ENCODE measurements around the gene CCDC89. TPM values are rescaled to one million over a fixed set of nuclear protein-coding genes. Genes with fewer than 3 reads are reported as not detected.

Gene CCDC89
- polyA plus RNA-seq, 1 experiment = 1.1 TPM

GRCh38 chr11:85666687-85667086, 19.3 kb downstream of the CCDC89 start:
- TF ChIP-seq, protein P1, sequence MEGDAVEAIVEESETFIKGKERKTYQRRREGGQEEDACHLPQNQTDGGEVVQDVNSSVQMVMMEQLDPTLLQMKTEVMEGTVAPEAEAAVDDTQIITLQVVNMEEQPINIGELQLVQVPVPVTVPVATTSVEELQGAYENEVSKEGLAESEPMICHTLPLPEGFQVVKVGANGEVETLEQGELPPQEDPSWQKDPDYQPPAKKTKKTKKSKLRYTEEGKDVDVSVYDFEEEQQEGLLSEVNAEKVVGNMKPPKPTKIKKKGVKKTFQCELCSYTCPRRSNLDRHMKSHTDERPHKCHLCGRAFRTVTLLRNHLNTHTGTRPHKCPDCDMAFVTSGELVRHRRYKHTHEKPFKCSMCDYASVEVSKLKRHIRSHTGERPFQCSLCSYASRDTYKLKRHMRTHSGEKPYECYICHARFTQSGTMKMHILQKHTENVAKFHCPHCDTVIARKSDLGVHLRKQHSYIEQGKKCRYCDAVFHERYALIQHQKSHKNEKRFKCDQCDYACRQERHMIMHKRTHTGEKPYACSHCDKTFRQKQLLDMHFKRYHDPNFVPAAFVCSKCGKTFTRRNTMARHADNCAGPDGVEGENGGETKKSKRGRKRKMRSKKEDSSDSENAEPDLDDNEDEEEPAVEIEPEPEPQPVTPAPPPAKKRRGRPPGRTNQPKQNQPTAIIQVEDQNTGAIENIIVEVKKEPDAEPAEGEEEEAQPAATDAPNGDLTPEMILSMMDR (IDR thresholded peaks at IDR 0.05; ENCODE audit: insufficient read depth, low read depth, low read length) = no peak
- Histone ChIP-seq H3K4me3 (ENCODE audit: low read depth, low read length) (no peak overlapping the region), H3K36me3 (ENCODE audit: control insufficient read depth, insufficient read depth, low read length) (no peaks in the 10 kb centered on the region), H3K27me3 (ENCODE audit: control insufficient read depth, insufficient read depth, low read length) (no peaks in the 10 kb centered on the region)
- ChIA-PET CTCF (no interaction called here), POLR2A (no interaction called here)
- DNase-seq (ENCODE audit: low read depth) = no peak

- TF ChIP-seq, protein P1 (IDR thresholded peaks at IDR 0.05; ENCODE audit: insufficient read depth, low read depth, low read length) = no peak
- ChIA-PET CTCF (no interaction called here), POLR2A (no interaction called here)
- H3K36me3 ChIP-seq (ENCODE audit: control insufficient read depth, insufficient read depth, low read length) = no peaks in the 10 kb centered on the region
- no peaks in the 10 kb centered on the region for H3K27me3 ChIP-seq (ENCODE audit: control insufficient read depth, insufficient read depth, low read length)
- no peak for DNase-seq (ENCODE audit: low read depth)
- H3K4me3 ChIP-seq (ENCODE audit: low read depth, low read length) = no peak overlapping the region
These were observed 20.3 kb downstream of the CCDC89 start for GRCh38 chr11:85665733-85666132.

- Histone ChIP-seq H3K4me3 (ENCODE audit: low read depth, low read length) (peak within 1 kb of the TSS; percentile 98), H3K36me3 (ENCODE audit: control insufficient read depth, insufficient read depth, low read length) (no peaks in the 10 kb centered on the region; the same call in 1 of the 2 replicates), H3K27me3 (ENCODE audit: control insufficient read depth, insufficient read depth, low read length) (no peaks in the 10 kb centered on the region)
- TF ChIP-seq, protein P1 (IDR thresholded peaks at IDR 0.05; ENCODE audit: insufficient read depth, low read depth, low read length) = no peak
- ChIA-PET CTCF (interaction anchor here (1.1 to 1.4 kb wide), 2 partner anchors 15 kb away, joined by 3 to 4 read pairs; no protein-coding TSS in a partner anchor), POLR2A (interaction anchor here (0.6 kb wide), 2 partner anchors 108 to 222 kb away, joined by 3 to 13 read pairs; no protein-coding TSS in a partner anchor)
- peak; percentile 55 for DNase-seq (ENCODE audit: low read depth)
These were observed 21.1 kb downstream of the CCDC89 start, which contains the start of gene CREBZF for GRCh38 chr11:85664615-85665481. TSS of gene CREBZF (minus strand) at chr11:85665129. CDS start at chr11:85664875, 254 bp downstream.

GRCh38 chr11:85663753-85664614, 22.0 kb downstream of the CCDC89 start:
- Histone ChIP-seq H3K36me3 (ENCODE audit: control insufficient read depth, insufficient read depth, low read length) (no peaks in the 10 kb centered on the region; the same call in 1 of the 2 replicates), H3K27me3 (ENCODE audit: control insufficient read depth, insufficient read depth, low read length) (no peaks in the 10 kb centered on the region), H3K4me3 (ENCODE audit: low read depth, low read length) (peak overlapping the region; percentile 98)
- TF ChIP-seq, protein P1 (IDR thresholded peaks at IDR 0.05; ENCODE audit: insufficient read depth, low read depth, low read length) = peak; percentile 48
- ChIA-PET CTCF (interaction anchor here (1.0 to 1.4 kb wide), 3 partner anchors 14 to 555 kb away, joined by 3 to 4 read pairs (median 3); no protein-coding TSS in a partner anchor), POLR2A (interaction anchor here (0.6 kb wide), 2 partner anchors 109 to 223 kb away, joined by 3 to 13 read pairs; no protein-coding TSS in a partner anchor)
- DNase-seq (ENCODE audit: low read depth) = no peak
